ENCODE results near the gene OBP2B.
"Not testable (repeated sequence)": the region's sequence is repeated elsewhere in the genome, so short reads cannot be mapped to it uniquely, and the experiment has no call there.

OBP2B gene, protein sequence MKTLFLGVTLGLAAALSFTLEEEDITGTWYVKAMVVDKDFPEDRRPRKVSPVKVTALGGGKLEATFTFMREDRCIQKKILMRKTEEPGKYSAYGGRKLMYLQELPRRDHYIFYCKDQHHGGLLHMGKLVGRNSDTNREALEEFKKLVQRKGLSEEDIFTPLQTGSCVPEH

GRCh38 chr9:133208880-133209300 lies at the start of gene OBP2B:
OBP2B (minus strand) TSS chr9:133209250; CDS start chr9:133209199, 51 bp downstream.
- not testable (repeated sequence) for H3K4me3 ChIP-seq (ENCODE audit: low read depth, low read length)

DNA sequence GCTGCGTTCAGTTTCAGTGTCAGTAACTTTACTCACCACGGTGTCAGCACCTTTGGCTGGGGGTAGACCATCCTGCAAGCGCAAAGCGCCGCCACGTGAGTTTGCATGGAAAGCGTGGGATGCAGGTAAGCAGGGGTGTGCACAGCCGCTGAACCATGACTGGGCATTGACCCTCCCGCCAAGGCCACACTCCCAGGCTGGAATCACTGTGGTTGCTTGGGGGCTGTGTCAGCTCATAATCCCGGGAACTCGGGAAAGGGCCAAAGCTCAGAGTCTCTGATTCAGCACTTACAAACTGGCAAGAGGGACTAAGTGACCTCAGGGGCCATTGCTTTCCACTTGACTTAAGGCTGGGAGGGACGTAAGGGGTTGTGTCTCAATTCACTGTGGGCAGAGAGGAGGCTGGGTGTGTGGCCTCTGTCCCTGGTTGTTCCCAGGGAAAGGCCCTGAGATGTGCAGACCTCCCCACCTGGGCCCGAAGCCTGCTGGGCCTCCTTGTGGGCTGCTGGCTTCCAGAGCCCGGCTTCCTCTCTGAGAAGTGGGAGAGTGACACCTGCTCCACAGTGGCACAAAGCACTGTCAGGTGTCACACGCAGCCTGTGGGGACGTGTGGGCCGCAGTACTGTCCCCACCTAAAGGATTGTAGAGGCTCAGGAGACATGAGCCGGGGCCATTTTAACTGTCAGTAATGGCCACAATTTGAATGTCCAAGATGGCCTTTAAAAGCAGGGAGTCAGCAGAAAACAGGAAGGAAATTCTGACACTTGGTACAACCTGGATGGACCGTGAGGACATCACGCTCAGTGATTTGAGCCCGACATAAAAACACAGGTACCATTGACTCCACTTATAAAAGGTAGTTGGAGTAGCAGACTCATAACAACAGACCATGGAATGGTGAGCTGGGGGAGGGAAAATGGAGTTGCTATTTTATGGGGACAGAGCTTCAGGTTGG lies 49.3 kb upstream of the OBP2B start:
- TF ChIP-seq CTCF (IDR thresholded peaks at IDR 0.05; ENCODE audit: low read depth, low read length): no peak
- H3K4me3 ChIP-seq (ENCODE audit: low read depth, low read length): no peak overlapping the region

GRCh38 chr9:133257465-133257956 lies 48.5 kb upstream of the OBP2B start:
- TF ChIP-seq CTCF (IDR thresholded peaks at IDR 0.05; ENCODE audit: low read depth, low read length): no peak
- H3K4me3 ChIP-seq (ENCODE audit: low read depth, low read length): no peak overlapping the region

- no peak overlapping the region for H3K4me3 ChIP-seq (ENCODE audit: low read depth, low read length)
- TF ChIP-seq CTCF (IDR thresholded peaks at IDR 0.05; ENCODE audit: low read depth, low read length): no peak
Measured at GRCh38 chr9:133256686-133257091, 47.6 kb upstream of the OBP2B start.

DNA sequence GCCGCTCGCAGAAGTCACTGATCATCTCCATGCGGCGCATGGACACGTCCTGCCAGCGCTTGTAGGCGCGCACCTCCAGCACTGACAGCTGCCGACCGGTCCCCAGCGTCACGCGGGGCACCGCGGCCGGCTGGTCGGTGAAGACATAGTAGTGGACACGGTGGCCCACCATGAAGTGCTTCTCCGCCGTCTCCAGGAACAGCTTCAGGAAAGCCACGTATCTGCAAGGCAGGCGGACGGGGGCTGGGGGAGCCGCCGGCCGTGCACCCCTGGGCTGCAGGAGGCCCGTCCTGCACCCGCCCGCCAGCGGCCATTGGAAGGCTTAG lies 47.0 kb upstream of the OBP2B start:
- TF ChIP-seq CTCF (IDR thresholded peaks at IDR 0.05; ENCODE audit: low read depth, low read length): no peak
- H3K4me3 ChIP-seq (ENCODE audit: low read depth, low read length): no peak overlapping the region

DNA sequence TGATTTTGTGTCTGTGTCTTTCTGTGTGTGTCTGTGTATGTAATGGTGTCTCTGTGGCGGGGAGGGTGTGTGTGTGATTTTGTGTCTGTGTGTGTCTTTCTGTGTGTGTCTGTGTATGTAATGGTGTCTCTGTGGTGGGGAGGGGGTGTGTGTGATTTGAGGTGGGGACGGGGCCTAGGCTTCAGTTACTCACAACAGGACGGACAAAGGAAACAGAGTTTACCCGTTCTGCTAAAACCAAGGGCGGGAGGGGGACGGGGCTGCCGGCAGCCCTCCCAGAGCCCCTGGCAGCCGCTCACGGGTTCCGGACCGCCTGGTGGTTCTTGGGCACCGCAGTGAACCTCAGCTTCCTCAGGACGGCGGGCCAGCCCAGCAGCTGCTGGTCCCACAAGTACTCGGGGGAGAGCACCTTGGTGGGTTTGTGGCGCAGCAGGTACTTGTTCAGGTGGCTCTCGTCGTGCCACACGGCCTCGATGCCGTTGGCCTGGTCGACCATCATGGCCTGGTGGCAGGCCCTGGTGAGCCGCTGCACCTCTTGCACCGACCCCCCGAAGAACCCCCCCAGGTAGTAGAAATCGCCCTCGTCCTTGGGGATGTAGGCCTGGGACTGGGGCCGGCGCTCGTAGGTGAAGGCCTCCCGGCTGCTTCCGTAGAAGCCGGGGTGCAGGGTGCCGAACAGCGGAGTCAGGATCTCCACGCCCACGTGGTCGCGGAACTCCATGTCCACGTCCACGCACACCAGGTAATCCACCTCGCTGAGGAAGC lies 46.5 kb upstream of the OBP2B start:
- H3K4me3 ChIP-seq (ENCODE audit: low read depth, low read length): no peak overlapping the region
- TF ChIP-seq CTCF (IDR thresholded peaks at IDR 0.05; ENCODE audit: low read depth, low read length): no peak

- TF ChIP-seq CTCF (IDR thresholded peaks at IDR 0.05; ENCODE audit: low read depth, low read length): no peak
- no peak overlapping the region for H3K4me3 ChIP-seq (ENCODE audit: low read depth, low read length)
Measured at GRCh38 chr9:133254471-133254870, 45.4 kb upstream of the OBP2B start.

Data from WI38 (cell line).